Immature natural killer cell (primary cell): Measurements from ENCODE around the gene FEM1B. TPM values are rescaled to one million over a fixed set of nuclear protein-coding genes. Genes with fewer than 3 reads are reported as not detected.

Experiments used
- DNase-seq, 3 donors: peaks; one replicate each; pipeline ENCODE4 v3.0.0; 2022; ENCODE audit warnings: mixed read lengths in 1 of 3
- H3K27ac Mint-ChIP-seq, 6 donors: one replicate each; pipeline ENCODE4 v1.8.0; 2020; ENCODE audit warnings: mixed read lengths in 6 of 6, mild to moderate bottlenecking in 5 of 6, inconsistent platforms in 4 of 6, moderate library complexity in 3 of 6
- H3K27me3 Mint-ChIP-seq, 3 donors: one replicate each; pipeline ENCODE4 v1.8.0; 2020 to 2021; ENCODE audit warnings: low read depth in 3 of 3, mild to moderate bottlenecking in 3 of 3, mixed read lengths in 3 of 3, moderate library complexity in 3 of 3, inconsistent platforms in 1 of 3
- H3K36me3 Mint-ChIP-seq, 3 donors: one replicate each; pipeline ENCODE4 v1.8.0; 2020; ENCODE audit warnings: mixed read lengths in 3 of 3, inconsistent platforms in 2 of 3, mild to moderate bottlenecking in 2 of 3
- H3K4me1 Mint-ChIP-seq, 2 donors: one replicate each; pipeline ENCODE4 v1.8.0; 2020; ENCODE audit warnings: inconsistent platforms in 2 of 2, mild to moderate bottlenecking in 2 of 2, mixed read lengths in 2 of 2, moderate library complexity in 1 of 2
- H3K4me3 Mint-ChIP-seq, 5 donors: one replicate each; pipeline ENCODE4 v1.8.0; 2020; ENCODE audit warnings: mild to moderate bottlenecking in 5 of 5, mixed read lengths in 5 of 5, inconsistent platforms in 3 of 5, moderate library complexity in 3 of 5
- H3K9me3 Mint-ChIP-seq, 6 donors: one replicate each; pipeline ENCODE4 v1.8.0; 2020; ENCODE audit warnings: mild to moderate bottlenecking in 6 of 6, mixed read lengths in 6 of 6, inconsistent platforms in 4 of 6, moderate library complexity in 3 of 6
- polyA plus RNA-seq, 3 donors: library from polyadenylated mRNA; unstranded; fragments of 300-500 nt; fragmentation: Illumina TruSeq; gene quantifications; one replicate each; pipeline ENCODE4 v1.2.3, GENCODE V29; 2021

The FEM1B gene
- polyA plus RNA-seq, 3 donors from 2014 or later = 6.1 to 25.9 (median 18.4) TPM

- Mint-ChIP-seq H3K4me1 (no peaks in the 10 kb centered on the region), H3K36me3 (no peaks in the 10 kb centered on the region), H3K27me3 (peaks cover under 1 to 11% (median 3%) of the 10 kb centered on the region in 3 donors), H3K9me3 (no peaks in the 10 kb centered on the region), H3K4me3 (no peak overlapping the region), H3K27ac (no peak overlapping the region)
- no peak for DNase-seq
Observed at GRCh38 chr15:68336516-68336915, 59.0 kb downstream of the FEM1B start.

GRCh38 chr15:68337826-68338225 is 60.3 kb downstream of the FEM1B start:
- Mint-ChIP-seq H3K27me3 (peaks cover 0 to 9% (median 3%) of the 10 kb centered on the region in 3 donors), H3K36me3 (no peaks in the 10 kb centered on the region), H3K4me1 (no peaks in the 10 kb centered on the region), H3K27ac (no peak overlapping the region), H3K4me3 (no peak overlapping the region), H3K9me3 (no peaks in the 10 kb centered on the region)
- DNase-seq = no peak

- no peak for DNase-seq
- H3K4me1 Mint-ChIP-seq = no peaks in the 10 kb centered on the region
- H3K27ac Mint-ChIP-seq = no peak overlapping the region
- H3K9me3 Mint-ChIP-seq = no peaks in the 10 kb centered on the region
- H3K4me3 Mint-ChIP-seq = no peak overlapping the region
- no peaks in the 10 kb centered on the region for H3K36me3 Mint-ChIP-seq
- peaks cover 0 to 2% (median 2%) of the 10 kb centered on the region in 3 donors for H3K27me3 Mint-ChIP-seq
Observed at GRCh38 chr15:68339481-68339880, 61.9 kb downstream of the FEM1B start.

- no peaks in the 10 kb centered on the region for H3K9me3 Mint-ChIP-seq
- no peaks in the 10 kb centered on the region for H3K4me1 Mint-ChIP-seq
- peaks cover 0 to 2% (median 2%) of the 10 kb centered on the region in 3 donors for H3K27me3 Mint-ChIP-seq
- no peak for DNase-seq
- H3K36me3 Mint-ChIP-seq = no peaks in the 10 kb centered on the region
- H3K4me3 Mint-ChIP-seq = no peak overlapping the region
- H3K27ac Mint-ChIP-seq = no peak overlapping the region
Observed at GRCh38 chr15:68340726-68341671, 63.5 kb downstream of the FEM1B start.

- H3K4me1 Mint-ChIP-seq = no peaks in the 10 kb centered on the region
- H3K4me3 Mint-ChIP-seq = no peak overlapping the region
- DNase-seq = no peak
- H3K36me3 Mint-ChIP-seq = no peaks in the 10 kb centered on the region
- H3K27me3 Mint-ChIP-seq = peaks cover 0 to 2% (median 2%) of the 10 kb centered on the region in 3 donors
- H3K9me3 Mint-ChIP-seq = no peaks in the 10 kb centered on the region
- H3K27ac Mint-ChIP-seq = no peak overlapping the region
Observed at GRCh38 chr15:68341760-68342725, 64.5 kb downstream of the FEM1B start.

GRCh38 chr15:68343579-68344225 is 66.2 kb downstream of the FEM1B start:
- no peak overlapping the region for H3K27ac Mint-ChIP-seq
- H3K36me3 Mint-ChIP-seq = no peaks in the 10 kb centered on the region
- no peak overlapping the region for H3K4me3 Mint-ChIP-seq
- H3K9me3 Mint-ChIP-seq = no peaks in the 10 kb centered on the region
- peaks cover 2% of the 10 kb centered on the region in 3 donors for H3K27me3 Mint-ChIP-seq
- DNase-seq = no peak
- H3K4me1 Mint-ChIP-seq = no peaks in the 10 kb centered on the region

- no peaks in the 10 kb centered on the region for H3K36me3 Mint-ChIP-seq
- peaks cover 2% of the 10 kb centered on the region in 3 donors for H3K27me3 Mint-ChIP-seq
- H3K4me3 Mint-ChIP-seq = no peak overlapping the region
- H3K27ac Mint-ChIP-seq = no peak overlapping the region
- no peaks in the 10 kb centered on the region for H3K4me1 Mint-ChIP-seq
- DNase-seq = no peak
- H3K9me3 Mint-ChIP-seq = no peaks in the 10 kb centered on the region
Observed at GRCh38 chr15:68344600-68344999, 67.1 kb downstream of the FEM1B start.

Other genes with a start within 250 kb of the FEM1B start
- 100 to 1,000 TPM in 2 of 3 donors, 10 to 100 TPM in 1; 84.1 to 138 (median 112) TPM for gene PIAS1, start 223.4 kb upstream of the FEM1B start, polyA plus RNA-seq
- gene CALML4, start 72.4 kb upstream of the FEM1B start, polyA plus RNA-seq = 1 to 10 TPM in 1 of 3 donors, under 1 TPM in 1, not detected in 1; 0.37 to 4.2 TPM
- 1 to 10 TPM; 1.3 to 2.5 (median 2.3) TPM for gene CLN6, start 48.0 kb upstream of the FEM1B start, polyA plus RNA-seq
- not detected for gene ITGA11, start 154.4 kb downstream of the FEM1B start, polyA plus RNA-seq